ENCODE results near the gene HMCN1.

HMCN1 gene

GRCh38 chr1:186086583-186086982, 352.4 kb downstream of the HMCN1 start:
- TF ChIP-seq SIN3A (IDR thresholded peaks at IDR 0.05; ENCODE audit: borderline replicate concordance, insufficient read depth, low read length) (no peak), REST (IDR thresholded peaks at IDR 0.05; ENCODE audit: insufficient read depth in 1 of 2, low read depth in 2 of 2, low read length in 2 of 2) (no peak), TAF1 (IDR thresholded peaks at IDR 0.05; ENCODE audit: borderline replicate concordance, insufficient read depth, low read length) (no peak), POLR2AphosphoS5 (IDR thresholded peaks at IDR 0.05; ENCODE audit: low read depth, low read length) (no peak), FOXP2 (optimal IDR thresholded peaks at IDR 0.05; ENCODE audit: borderline replicate concordance, extremely low read depth, extremely low read length, insufficient read depth) (no peak)

DNA sequence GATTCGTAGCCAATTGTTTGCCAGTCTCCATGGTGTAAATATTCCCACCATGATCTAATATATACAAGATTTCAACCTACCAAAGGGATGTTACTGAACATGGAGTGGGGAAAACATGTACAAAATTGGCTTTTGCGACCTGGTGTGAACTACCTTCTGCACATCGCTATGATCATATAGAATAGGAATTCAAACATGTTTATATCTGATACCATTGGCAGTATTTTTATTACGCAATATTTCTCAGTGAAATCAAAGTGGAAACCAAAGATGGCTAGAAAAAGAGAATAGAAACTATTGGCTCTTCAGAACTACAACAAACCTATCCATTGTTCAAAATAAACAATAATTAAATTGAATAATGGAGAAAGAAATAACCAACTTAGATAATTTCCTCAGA, 355.7 kb downstream of the HMCN1 start:
- TF ChIP-seq TAF1 (IDR thresholded peaks at IDR 0.05; ENCODE audit: borderline replicate concordance, insufficient read depth, low read length) (no peak), POLR2AphosphoS5 (IDR thresholded peaks at IDR 0.05; ENCODE audit: low read depth, low read length) (no peak)

- no peak for TF ChIP-seq FOXP2 (optimal IDR thresholded peaks at IDR 0.05; ENCODE audit: borderline replicate concordance, extremely low read depth, extremely low read length, insufficient read depth)
- TF ChIP-seq POLR2AphosphoS5 (IDR thresholded peaks at IDR 0.05; ENCODE audit: low read depth, low read length), result no peak
- TF ChIP-seq TAF1 (IDR thresholded peaks at IDR 0.05; ENCODE audit: borderline replicate concordance, insufficient read depth, low read length), result no peak
Measured at GRCh38 chr1:186091222-186091720, 357.1 kb downstream of the HMCN1 start.

- TF ChIP-seq REST (IDR thresholded peaks at IDR 0.05; ENCODE audit: insufficient read depth in 1 of 2, low read depth in 2 of 2, low read length in 2 of 2) (no peak), FOXP2 (optimal IDR thresholded peaks at IDR 0.05; ENCODE audit: borderline replicate concordance, extremely low read depth, extremely low read length, insufficient read depth) (no peak), TAF1 (IDR thresholded peaks at IDR 0.05; ENCODE audit: borderline replicate concordance, insufficient read depth, low read length) (no peak), SIN3A (IDR thresholded peaks at IDR 0.05; ENCODE audit: borderline replicate concordance, insufficient read depth, low read length) (no peak), POLR2AphosphoS5 (IDR thresholded peaks at IDR 0.05; ENCODE audit: low read depth, low read length) (no peak)
Measured at GRCh38 chr1:186093437-186093836, 359.2 kb downstream of the HMCN1 start.

DNA sequence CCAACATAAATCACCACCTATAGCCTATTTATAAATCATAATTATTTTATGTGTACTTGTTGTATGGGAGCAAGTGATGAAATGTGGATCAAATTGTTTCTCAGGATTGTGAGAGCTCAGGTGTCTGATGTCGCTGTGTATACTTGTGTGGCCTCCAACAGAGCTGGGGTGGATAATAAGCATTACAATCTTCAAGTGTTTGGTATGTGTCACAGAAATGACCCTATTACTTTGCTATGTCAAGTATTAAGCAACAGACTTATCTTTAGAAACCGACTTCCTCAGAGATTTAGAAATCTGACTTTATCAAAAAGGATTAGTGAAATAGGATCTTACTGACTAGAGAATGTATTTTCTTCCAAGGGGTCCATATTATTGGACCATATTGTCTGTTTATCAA, 360.0 kb downstream of the HMCN1 start:
- TF ChIP-seq SIN3A (IDR thresholded peaks at IDR 0.05; ENCODE audit: borderline replicate concordance, insufficient read depth, low read length) (no peak), POLR2AphosphoS5 (IDR thresholded peaks at IDR 0.05; ENCODE audit: low read depth, low read length) (no peak), REST (IDR thresholded peaks at IDR 0.05; ENCODE audit: insufficient read depth in 1 of 2, low read depth in 2 of 2, low read length in 2 of 2) (no peak), FOXP2 (optimal IDR thresholded peaks at IDR 0.05; ENCODE audit: borderline replicate concordance, extremely low read depth, extremely low read length, insufficient read depth) (no peak), TAF1 (IDR thresholded peaks at IDR 0.05; ENCODE audit: borderline replicate concordance, insufficient read depth, low read length) (no peak)

DNA sequence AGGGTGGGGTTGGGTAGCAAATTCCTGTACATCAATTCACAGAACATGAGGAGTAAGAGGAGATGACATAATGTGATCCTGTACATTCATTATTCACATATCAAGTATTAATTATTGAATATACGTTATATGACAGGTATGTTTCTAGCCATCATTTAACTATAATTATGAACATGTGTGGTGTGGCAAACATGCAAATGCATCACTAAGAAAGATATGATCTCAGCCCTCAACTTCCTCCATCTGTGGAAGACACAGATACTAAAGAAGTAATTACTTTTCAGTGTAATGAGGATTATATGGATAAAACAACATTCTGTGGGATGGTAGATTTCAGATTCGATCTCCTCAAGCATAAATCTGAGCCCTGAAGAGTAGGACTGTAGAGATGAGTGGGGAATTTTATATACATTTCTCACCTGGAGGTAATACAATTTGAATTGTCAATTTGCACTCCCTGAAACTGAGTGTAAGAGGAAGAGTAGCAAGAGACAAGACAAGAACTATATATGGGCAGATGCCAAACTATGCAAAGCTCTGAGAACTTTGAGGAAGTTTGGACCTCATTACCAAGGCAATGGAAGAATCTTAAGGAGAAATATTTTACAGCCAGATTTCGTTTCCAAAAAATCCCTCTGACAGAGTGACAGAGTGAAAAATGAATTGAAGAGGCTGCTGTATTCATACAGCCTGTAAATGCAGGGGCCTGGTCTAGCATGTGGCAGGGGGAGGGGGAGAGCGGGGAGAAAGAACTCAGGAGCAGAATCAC, 365.3 kb downstream of the HMCN1 start:
- TF ChIP-seq SIN3A (IDR thresholded peaks at IDR 0.05; ENCODE audit: borderline replicate concordance, insufficient read depth, low read length) (no peak), FOXP2 (optimal IDR thresholded peaks at IDR 0.05; ENCODE audit: borderline replicate concordance, extremely low read depth, extremely low read length, insufficient read depth) (no peak), POLR2AphosphoS5 (IDR thresholded peaks at IDR 0.05; ENCODE audit: low read depth, low read length) (no peak), REST (IDR thresholded peaks at IDR 0.05; ENCODE audit: insufficient read depth in 1 of 2, low read depth in 2 of 2, low read length in 2 of 2) (no peak), TAF1 (IDR thresholded peaks at IDR 0.05; ENCODE audit: borderline replicate concordance, insufficient read depth, low read length) (no peak)
